CD4-positive, alpha-beta T cell (primary cell): Measurements from ENCODE around the gene NFAM1. TPM values are rescaled to one million over a fixed set of nuclear protein-coding genes. Genes with fewer than 3 reads are reported as not detected.

ENCODE experiments used
- ATAC-seq: fragments of 200-7000 bp; cut with Tn5 transposase; one replicate; pipeline ENCODE4 v1.10.0; 2022; ENCODE audit warnings: mild to moderate bottlenecking; ENCODE audit not compliant: poor library complexity
- CTCF ChIA-PET: fragments of 350-600 bp; sonication (Branson Sonifier 250); formaldehyde crosslinking; loops from one replicate; lab custom pipeline; 2021; ENCODE audit warnings: antibody characterized with exemption, inconsistent platforms; lab: Charles Lee
- POLR2A ChIA-PET: fragments of 350-600 bp; sonication (Branson Sonifier 250); formaldehyde crosslinking; loops from one replicate; lab custom pipeline; 2021; ENCODE audit warnings: antibody characterized with exemption, inconsistent platforms; lab: Charles Lee
- DNase-seq, 14 experiments: peaks; one replicate each; pipeline ENCODE4 v3.0.0-alpha.2; 2013 to 2020; ENCODE audit warnings: mixed read lengths in 2 of 14
- H3K27ac ChIP-seq, 2 donors: one replicate each; pipeline versions ENCODE4 v1.5.1 to v1.7.0; 2013; ENCODE audit warnings: low read length in 2 of 2, low read depth in 1 of 2, mild to moderate bottlenecking in 1 of 2
- H3K27me3 ChIP-seq, 2 experiments: 1 replicate in 1 of 2; 2 replicates in 1 of 2; pipeline versions ENCODE4 v1.6.1 to v1.7.0; 2013; ENCODE audit warnings: low read length in 2 of 2, control low read depth in 1 of 2, mild to moderate bottlenecking in 1 of 2, moderate library complexity in 1 of 2; ENCODE audit not compliant: insufficient read depth in 2 of 2, control insufficient read depth in 1 of 2
- H3K36me3 ChIP-seq: one replicate; pipeline ENCODE4 v1.6.1; 2013; ENCODE audit warnings: low read length, control low read depth; ENCODE audit not compliant: insufficient read depth
- H3K4me1 ChIP-seq: one replicate; pipeline ENCODE4 v1.6.1; 2013; ENCODE audit warnings: low read length, control low read depth; ENCODE audit not compliant: insufficient read depth
- H3K4me3 ChIP-seq: one replicate; pipeline ENCODE4 v1.5.1; 2013; ENCODE audit warnings: mild to moderate bottlenecking, low read length, moderate library complexity
- H3K9me3 ChIP-seq, 2 experiments: 1 replicate in 1 of 2; 2 replicates in 1 of 2; pipeline versions ENCODE4 v1.6.1 to v1.7.0; 2013; ENCODE audit warnings: low read length in 2 of 2, mild to moderate bottlenecking in 2 of 2, control low read depth in 1 of 2, moderate library complexity in 1 of 2; ENCODE audit not compliant: control insufficient read depth in 1 of 2, insufficient read depth in 1 of 2
- H3K27ac Mint-ChIP-seq: one replicate; pipeline ENCODE4 v1.8.0; 2020; ENCODE audit warnings: mixed read lengths
- H3K27me3 Mint-ChIP-seq: one replicate; pipeline ENCODE4 v1.8.0; 2021; ENCODE audit warnings: mixed read lengths
- H3K36me3 Mint-ChIP-seq: one replicate; pipeline ENCODE4 v1.8.0; 2021; ENCODE audit warnings: low read depth, mixed read lengths
- H3K4me1 Mint-ChIP-seq: one replicate; pipeline ENCODE4 v1.8.0; 2021; ENCODE audit warnings: low read depth, mixed read lengths
- H3K4me3 Mint-ChIP-seq: one replicate; pipeline ENCODE4 v1.8.0; 2020; ENCODE audit warnings: mild to moderate bottlenecking, mixed read lengths
- H3K9me3 Mint-ChIP-seq: one replicate; pipeline ENCODE4 v1.8.0; 2020; ENCODE audit warnings: mixed read lengths
- CTCF ChIP-seq: fragments of 200-600 bp; IDR thresholded peaks from one replicate; pipeline ENCODE4 v1.8.0; 2022; ENCODE audit warnings: antibody characterized with exemption, mild to moderate bottlenecking
- intact Hi-C, 2 experiments: fragments of 100-400 bp; cut with DNase I in 1 of 2; cut with micrococcal nuclease in 1 of 2; formaldehyde crosslinking; loops; one replicate each; pipeline versions ENCODE4 v1.15.1 to v1.9.0; 2023 to 2025; cut with DNase I, micrococcal nuclease
- total RNA-seq, 174 experiments: library from RNA in 2 of 174; stranded (reverse) in 2 of 174; gene quantifications; one replicate each; pipeline ENCODE4 v1.2.3 and lab custom pipeline; 2021 to 2026

NFAM1 gene
- total RNA-seq, 2 experiments from 2014 or later: 0.34 to 0.38 TPM

DNA sequence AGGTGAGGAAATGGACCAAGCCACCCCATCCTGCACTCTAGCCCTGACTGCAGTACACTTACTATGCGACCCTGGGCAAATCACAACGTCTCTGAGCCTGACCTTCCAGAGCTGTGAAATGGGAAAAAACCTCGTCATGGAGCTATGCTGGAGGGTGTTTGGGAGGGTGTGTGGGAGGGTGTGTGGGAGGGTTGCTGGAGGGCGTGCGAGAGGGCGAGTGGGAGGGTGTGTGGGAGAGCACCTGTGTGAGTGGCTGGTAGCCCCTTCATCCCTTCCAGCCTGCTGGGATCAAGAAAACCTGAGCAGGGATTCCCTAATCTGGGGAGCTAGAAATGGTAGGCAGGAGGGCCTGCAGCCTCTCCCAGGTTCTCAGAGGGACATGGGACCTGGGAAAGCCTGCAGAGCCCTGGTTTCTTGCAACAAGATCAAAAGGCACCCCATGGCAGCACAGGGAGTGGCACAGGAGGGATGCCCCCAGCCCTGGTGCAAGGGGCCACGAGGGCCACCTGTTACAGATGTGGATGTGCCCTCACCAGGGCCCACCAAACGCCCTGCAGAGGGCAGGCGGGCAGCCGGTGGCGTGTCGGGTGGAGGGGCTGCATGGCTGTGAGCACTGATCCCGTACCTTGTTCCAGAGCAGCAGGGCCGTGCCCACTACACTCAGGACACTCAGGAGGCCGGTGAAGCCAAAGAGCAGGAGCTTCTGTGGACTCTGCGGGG is 23.2 kb downstream of the NFAM1 start:
- Mint-ChIP-seq H3K27me3 (no peaks in the 10 kb centered on the region), H3K9me3 (no peaks in the 10 kb centered on the region), H3K4me3 (no peak overlapping the region), H3K4me1 (no peaks in the 10 kb centered on the region), H3K27ac (no peak overlapping the region), H3K36me3 (no peaks in the 10 kb centered on the region)
- no peak overlapping the region for H3K4me3 ChIP-seq
- no peak for TF ChIP-seq CTCF
- H3K27me3 ChIP-seq: no peaks in the 10 kb centered on the region
- no peaks in the 10 kb centered on the region for H3K4me1 ChIP-seq
- no peak for DNase-seq
- ChIA-PET POLR2A (interaction anchor here (0.7 kb wide), 1 partner anchor 40 kb away, joined by 3 read pairs; no protein-coding TSS in a partner anchor), CTCF (no interaction called here)
- H3K36me3 ChIP-seq: no peaks in the 10 kb centered on the region
- H3K9me3 ChIP-seq: no peaks in the 10 kb centered on the region
- intact Hi-C loops: no loop called here
- no peak overlapping the region for H3K27ac ChIP-seq
- no peak for ATAC-seq

DNA sequence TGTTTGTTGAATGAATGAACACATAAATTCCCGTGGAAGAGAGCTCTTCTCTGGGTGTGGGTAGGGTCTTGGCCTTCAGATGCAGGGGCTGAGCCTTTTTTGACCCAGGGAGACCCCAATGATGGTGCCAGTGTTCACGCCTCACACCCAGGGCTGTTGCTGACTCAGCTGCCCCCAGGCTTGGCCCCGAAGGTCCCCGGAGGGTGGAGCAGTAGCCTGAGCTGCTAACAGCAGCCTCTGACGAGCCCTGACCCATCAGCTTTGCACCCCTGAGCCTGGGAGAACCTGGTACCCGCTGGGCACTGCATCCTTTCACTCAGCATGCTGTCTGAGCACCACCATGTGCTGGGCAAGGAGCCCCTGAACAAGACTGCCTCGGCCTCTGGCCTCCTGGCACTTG is 23.9 kb downstream of the NFAM1 start:
- Mint-ChIP-seq H3K9me3 (no peaks in the 10 kb centered on the region), H3K4me3 (no peak overlapping the region), H3K36me3 (no peaks in the 10 kb centered on the region), H3K27me3 (no peaks in the 10 kb centered on the region), H3K4me1 (no peaks in the 10 kb centered on the region), H3K27ac (no peak overlapping the region)
- no peaks in the 10 kb centered on the region for H3K36me3 ChIP-seq
- H3K4me3 ChIP-seq: no peak overlapping the region
- no peak for TF ChIP-seq CTCF
- ATAC-seq: no peak
- intact Hi-C loops: no loop called here
- POLR2A ChIA-PET: interaction anchor here (0.7 kb wide), 1 partner anchor 39 kb away, joined by 3 read pairs; no protein-coding TSS in a partner anchor
- CTCF ChIA-PET: no interaction called here
- H3K4me1 ChIP-seq: no peaks in the 10 kb centered on the region
- H3K9me3 ChIP-seq: no peaks in the 10 kb centered on the region
- H3K27ac ChIP-seq: no peak overlapping the region
- DNase-seq: no peak
- no peaks in the 10 kb centered on the region for H3K27me3 ChIP-seq

DNA sequence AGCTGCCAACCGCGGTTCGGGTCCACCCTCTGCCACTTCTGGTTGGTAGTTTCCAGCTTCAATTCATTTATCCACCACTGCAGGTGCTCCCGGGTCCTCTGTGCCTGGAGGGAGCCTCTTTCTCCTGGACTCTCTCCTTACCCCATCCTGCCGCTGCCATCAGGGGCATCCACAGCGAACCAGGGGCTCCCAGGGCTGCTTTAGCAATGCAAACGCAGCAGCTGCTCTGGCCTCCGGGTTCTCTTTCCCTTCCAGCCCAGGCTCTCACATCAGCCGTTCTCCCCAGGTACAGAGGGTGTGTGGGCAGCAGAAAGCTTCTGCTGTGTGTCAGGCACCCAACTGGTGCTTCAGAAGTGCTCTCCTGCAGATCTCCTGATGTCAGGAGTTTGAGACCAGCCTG is 27.9 kb downstream of the NFAM1 start:
- Histone ChIP-seq H3K27me3 (no peaks in the 10 kb centered on the region), H3K36me3 (no peaks in the 10 kb centered on the region), H3K4me3 (no peak overlapping the region), H3K9me3 (no peaks in the 10 kb centered on the region), H3K27ac (no peak overlapping the region), H3K4me1 (no peaks in the 10 kb centered on the region)
- POLR2A ChIA-PET: no interaction called here
- H3K36me3 Mint-ChIP-seq: no peaks in the 10 kb centered on the region
- H3K4me1 Mint-ChIP-seq: no peaks in the 10 kb centered on the region
- CTCF ChIA-PET: no interaction called here
- no peak overlapping the region for H3K4me3 Mint-ChIP-seq
- no peak for TF ChIP-seq CTCF
- intact Hi-C loops: no loop called here
- no peak for ATAC-seq
- H3K27me3 Mint-ChIP-seq: no peaks in the 10 kb centered on the region
- no peak for DNase-seq
- H3K9me3 Mint-ChIP-seq: no peaks in the 10 kb centered on the region
- no peak overlapping the region for H3K27ac Mint-ChIP-seq
